ENCODE results near the gene ZC3H7A. TPM values are rescaled to one million over a fixed set of nuclear protein-coding genes. Genes with fewer than 3 reads are reported as not detected.

The ZC3H7A gene
- total RNA-seq, 1 donor from 2014 or later = 14.5 TPM

- no peak overlapping the region for H3K4me3 ChIP-seq (ENCODE audit: low read depth, low read length)
- DNase-seq (ENCODE audit: low read depth) = no peak
- TF ChIP-seq, protein P1, sequence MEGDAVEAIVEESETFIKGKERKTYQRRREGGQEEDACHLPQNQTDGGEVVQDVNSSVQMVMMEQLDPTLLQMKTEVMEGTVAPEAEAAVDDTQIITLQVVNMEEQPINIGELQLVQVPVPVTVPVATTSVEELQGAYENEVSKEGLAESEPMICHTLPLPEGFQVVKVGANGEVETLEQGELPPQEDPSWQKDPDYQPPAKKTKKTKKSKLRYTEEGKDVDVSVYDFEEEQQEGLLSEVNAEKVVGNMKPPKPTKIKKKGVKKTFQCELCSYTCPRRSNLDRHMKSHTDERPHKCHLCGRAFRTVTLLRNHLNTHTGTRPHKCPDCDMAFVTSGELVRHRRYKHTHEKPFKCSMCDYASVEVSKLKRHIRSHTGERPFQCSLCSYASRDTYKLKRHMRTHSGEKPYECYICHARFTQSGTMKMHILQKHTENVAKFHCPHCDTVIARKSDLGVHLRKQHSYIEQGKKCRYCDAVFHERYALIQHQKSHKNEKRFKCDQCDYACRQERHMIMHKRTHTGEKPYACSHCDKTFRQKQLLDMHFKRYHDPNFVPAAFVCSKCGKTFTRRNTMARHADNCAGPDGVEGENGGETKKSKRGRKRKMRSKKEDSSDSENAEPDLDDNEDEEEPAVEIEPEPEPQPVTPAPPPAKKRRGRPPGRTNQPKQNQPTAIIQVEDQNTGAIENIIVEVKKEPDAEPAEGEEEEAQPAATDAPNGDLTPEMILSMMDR (conservative IDR thresholded peaks at IDR 0.05; ENCODE audit: low read depth, low read length) = no peak
Observed at GRCh38 chr16:11735787-11736186, 61.3 kb downstream of the ZC3H7A start.

GRCh38 chr16:11734653-11735043 is 62.4 kb downstream of the ZC3H7A start:
- DNase-seq (ENCODE audit: low read depth) = no peak
- H3K4me3 ChIP-seq (ENCODE audit: low read depth, low read length) = no peak overlapping the region
- TF ChIP-seq, protein P1 (conservative IDR thresholded peaks at IDR 0.05; ENCODE audit: low read depth, low read length) = no peak

GRCh38 chr16:11734025-11734652 is 62.9 kb downstream of the ZC3H7A start:
- TF ChIP-seq, protein P1 (conservative IDR thresholded peaks at IDR 0.05; ENCODE audit: low read depth, low read length) = no peak

GRCh38 chr16:11731222-11731621 is 65.8 kb downstream of the ZC3H7A start:
- H3K4me3 ChIP-seq (ENCODE audit: low read depth, low read length) = no peak overlapping the region
- TF ChIP-seq, protein P1 (conservative IDR thresholded peaks at IDR 0.05; ENCODE audit: low read depth, low read length) = no peak
- DNase-seq (ENCODE audit: low read depth) = no peak

More at GRCh38 chr16:11734025-11734652, 62.9 kb downstream of the ZC3H7A start:
- no peak overlapping the region for H3K4me3 ChIP-seq (ENCODE audit: low read depth, low read length)
- DNase-seq (ENCODE audit: low read depth) = no peak

GRCh38 chr16:11729787-11730186 is 67.3 kb downstream of the ZC3H7A start:
- no peak overlapping the region for H3K4me3 ChIP-seq (ENCODE audit: low read depth, low read length)

DNA sequence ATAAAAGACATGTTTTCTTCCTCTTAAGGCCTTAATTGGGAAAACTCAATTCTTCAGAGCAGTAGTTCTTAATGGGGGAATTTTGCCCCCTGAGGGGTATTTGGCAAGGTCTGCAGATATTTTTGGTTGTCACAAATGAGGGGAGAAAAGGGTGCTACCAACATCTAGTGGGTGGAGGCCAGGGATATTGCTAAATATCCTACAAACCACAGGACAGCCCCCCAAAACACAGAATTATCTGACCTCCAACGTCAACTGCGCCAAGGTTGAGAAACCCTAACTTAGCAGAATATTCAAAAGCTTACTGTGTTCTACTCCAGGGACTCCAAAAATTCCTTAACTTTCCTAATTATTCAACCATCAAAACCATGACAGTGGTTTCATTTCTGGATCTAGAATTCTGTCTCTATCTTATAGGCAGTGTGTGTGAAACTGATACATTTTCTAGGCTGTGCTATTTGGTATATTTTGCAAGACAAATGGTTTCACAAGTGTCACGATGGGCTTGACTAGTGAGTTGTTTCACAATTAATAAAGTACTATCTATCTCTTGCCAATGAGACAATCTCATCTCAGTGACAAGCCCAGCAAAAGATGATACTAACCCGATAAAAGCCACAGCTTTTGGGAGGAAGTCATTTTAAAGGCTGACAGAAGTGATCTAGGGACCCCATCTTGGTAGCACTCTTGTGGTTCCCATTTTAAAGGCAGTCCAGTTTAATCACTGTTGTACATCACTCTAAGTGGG is 69.1 kb downstream of the ZC3H7A start:
- H3K4me3 ChIP-seq (ENCODE audit: low read depth, low read length) = no peak overlapping the region
- TF ChIP-seq, protein P1 (conservative IDR thresholded peaks at IDR 0.05; ENCODE audit: low read depth, low read length) = no peak
- DNase-seq (ENCODE audit: low read depth) = no peak

More at GRCh38 chr16:11729787-11730186, 67.3 kb downstream of the ZC3H7A start:
- TF ChIP-seq, protein P1 (conservative IDR thresholded peaks at IDR 0.05; ENCODE audit: low read depth, low read length) = no peak
- DNase-seq (ENCODE audit: low read depth) = no peak

Data from epithelial cell of proximal tubule (primary cell).